ENCODE data around the gene PUM1. TPM values are rescaled to one million over a fixed set of nuclear protein-coding genes. Genes with fewer than 3 reads are reported as not detected.

The PUM1 gene
- polyA plus RNA-seq, 1 donor = 71.9 TPM

DNA sequence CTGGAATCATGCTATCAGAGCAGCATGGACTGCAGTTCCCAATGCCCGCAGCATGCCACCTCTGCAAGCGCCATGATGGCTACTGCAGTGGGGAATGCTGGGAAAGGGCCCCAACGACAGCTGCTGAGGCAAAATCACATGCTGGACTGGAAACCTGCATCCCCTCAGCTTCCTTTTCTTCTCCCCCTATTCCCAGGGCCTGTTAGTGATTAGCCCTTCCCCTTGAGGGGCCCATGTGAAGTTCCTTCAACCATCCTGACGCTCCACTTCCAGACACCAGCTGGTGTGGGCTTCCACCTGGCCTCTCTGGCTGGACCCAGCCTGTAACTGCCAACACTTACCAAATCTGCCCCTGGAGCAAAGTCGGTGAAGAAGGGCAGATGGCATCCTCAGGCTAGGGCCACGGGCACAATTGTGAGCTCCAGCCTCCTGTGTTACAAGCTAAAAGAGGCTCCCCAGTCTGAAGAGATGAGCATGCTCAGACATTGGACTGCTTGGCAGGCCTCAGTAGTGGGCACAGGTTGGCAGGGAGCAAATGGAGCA, 134.8 kb downstream of the PUM1 start:
- DNase-seq = no peak
- Histone ChIP-seq H3K9me3 (ENCODE audit: control insufficient read depth, low read depth, low read length) (no peaks in the 10 kb centered on the region), H3K27ac (ENCODE audit: low read length) (no peak overlapping the region), H3K27me3 (ENCODE audit: control insufficient read depth, insufficient read depth, low read length) (no peaks in the 10 kb centered on the region), H3K4me1 (ENCODE audit: control insufficient read depth, insufficient read depth, low read length) (no peaks in the 10 kb centered on the region), H3K4me3 (ENCODE audit: low read length) (no peak overlapping the region), H3K36me3 (ENCODE audit: control insufficient read depth, insufficient read depth, low read length) (peaks cover 28% of the 10 kb centered on the region)
- WGBS (ENCODE audit: insufficient coverage, low lambda C conversion rate) = no CpG with 5 or more reads among the region's 6 CpGs

DNA sequence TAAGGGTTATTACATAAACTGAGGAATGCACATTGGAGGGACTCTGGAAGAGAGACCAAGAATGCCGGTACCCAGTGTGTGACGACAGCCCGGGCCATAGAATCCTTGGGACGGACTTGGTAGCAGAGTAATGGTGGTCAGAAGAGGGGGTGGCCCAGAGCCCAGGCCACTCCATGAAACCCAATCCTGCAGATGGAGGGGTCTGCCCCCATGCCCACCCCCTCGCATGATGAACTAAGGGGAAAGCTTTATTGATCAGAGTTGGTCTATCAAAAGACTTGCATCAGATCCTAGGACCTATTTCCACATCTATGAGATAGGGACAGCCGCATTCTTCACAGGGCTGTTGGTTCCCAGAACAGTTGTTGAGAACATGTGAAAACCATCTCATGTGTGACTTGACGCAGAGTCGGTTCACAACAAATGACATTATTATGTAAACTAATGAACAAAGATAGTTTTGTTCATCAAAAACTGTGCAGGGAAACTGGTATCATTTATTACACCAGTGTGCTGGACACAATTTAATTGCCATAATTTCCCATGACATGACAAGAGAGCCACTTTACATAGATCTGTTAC, 135.5 kb downstream of the PUM1 start:
- Histone ChIP-seq H3K9me3 (ENCODE audit: control insufficient read depth, low read depth, low read length) (no peaks in the 10 kb centered on the region), H3K27me3 (ENCODE audit: control insufficient read depth, insufficient read depth, low read length) (no peaks in the 10 kb centered on the region), H3K4me3 (ENCODE audit: low read length) (no peak overlapping the region), H3K36me3 (ENCODE audit: control insufficient read depth, insufficient read depth, low read length) (peaks cover 23% of the 10 kb centered on the region), H3K4me1 (ENCODE audit: control insufficient read depth, insufficient read depth, low read length) (no peaks in the 10 kb centered on the region), H3K27ac (ENCODE audit: low read length) (no peak overlapping the region)
- 60% methylated on average over 2 of the region's 8 CpGs for WGBS (ENCODE audit: insufficient coverage, low lambda C conversion rate)
- no peak for DNase-seq

DNA sequence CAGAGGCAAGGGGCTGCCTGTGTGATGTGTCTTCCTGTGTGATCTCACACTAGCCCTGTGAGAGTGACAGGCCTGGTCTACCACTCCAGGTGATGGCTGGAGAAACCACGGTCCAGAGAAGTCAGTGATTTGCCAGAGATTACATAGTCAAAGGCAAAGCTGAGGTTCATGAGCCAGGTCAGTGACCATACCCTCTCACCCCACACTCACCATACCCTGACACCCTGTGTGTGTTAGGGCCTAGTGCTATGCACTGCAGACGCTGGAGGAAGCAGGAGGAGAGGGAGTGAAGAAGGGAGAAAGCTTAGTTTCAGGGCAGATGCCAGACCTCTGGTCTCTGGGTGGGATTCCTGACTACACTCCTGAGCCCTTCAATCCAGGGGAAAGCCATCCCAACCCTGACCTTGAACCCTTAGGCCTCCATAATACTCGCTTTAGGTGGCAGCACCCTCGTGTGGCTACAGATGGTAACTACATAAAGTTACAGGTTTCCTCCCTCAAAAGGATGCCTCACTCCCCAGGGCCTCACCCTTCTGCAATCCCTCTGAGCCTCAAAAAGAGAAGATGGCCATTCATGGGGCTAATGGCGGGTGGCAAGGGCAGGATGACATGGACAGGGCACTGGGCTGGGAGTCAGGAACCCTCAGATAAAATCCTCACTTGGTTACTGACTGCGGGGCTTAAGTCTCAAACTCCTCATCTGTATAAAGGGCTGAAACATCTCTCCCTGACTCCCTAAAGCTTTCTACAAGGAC, 136.2 kb downstream of the PUM1 start:
- WGBS (ENCODE audit: insufficient coverage, low lambda C conversion rate) = no CpG with 5 or more reads among the region's 6 CpGs
- DNase-seq = no peak
- Histone ChIP-seq H3K27ac (ENCODE audit: low read length) (no peak overlapping the region), H3K27me3 (ENCODE audit: control insufficient read depth, insufficient read depth, low read length) (no peaks in the 10 kb centered on the region), H3K36me3 (ENCODE audit: control insufficient read depth, insufficient read depth, low read length) (peaks cover 16% of the 10 kb centered on the region), H3K9me3 (ENCODE audit: control insufficient read depth, low read depth, low read length) (no peaks in the 10 kb centered on the region), H3K4me3 (ENCODE audit: low read length) (no peak overlapping the region), H3K4me1 (ENCODE audit: control insufficient read depth, insufficient read depth, low read length) (no peaks in the 10 kb centered on the region)

DNA sequence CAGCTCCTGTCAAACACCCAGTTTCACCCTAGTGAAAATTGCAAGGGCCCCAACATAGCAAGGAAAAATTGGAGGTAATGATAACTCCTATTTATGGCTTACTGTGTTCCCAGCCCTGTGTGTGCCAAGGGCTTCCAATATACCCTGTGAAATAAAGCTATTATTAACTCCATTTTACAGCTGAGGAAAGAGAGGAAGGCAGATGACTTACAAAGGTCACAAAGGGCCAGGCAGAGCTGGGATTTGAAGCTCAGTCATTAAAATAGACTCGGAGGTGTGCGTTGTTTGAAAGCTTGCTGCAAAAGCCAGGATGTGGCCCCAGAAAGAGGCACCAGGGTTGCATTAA, 136.8 kb downstream of the PUM1 start:
- no peak for DNase-seq
- no peaks in the 10 kb centered on the region for H3K9me3 ChIP-seq (ENCODE audit: control insufficient read depth, low read depth, low read length)
- no peak overlapping the region for H3K27ac ChIP-seq (ENCODE audit: low read length)
- H3K4me3 ChIP-seq (ENCODE audit: low read length) = no peak overlapping the region
- 100% methylated on average over 2 of the region's 2 CpGs for WGBS (ENCODE audit: insufficient coverage, low lambda C conversion rate)
- no peaks in the 10 kb centered on the region for H3K27me3 ChIP-seq (ENCODE audit: control insufficient read depth, insufficient read depth, low read length)
- peaks cover 10% of the 10 kb centered on the region for H3K36me3 ChIP-seq (ENCODE audit: control insufficient read depth, insufficient read depth, low read length)
- no peaks in the 10 kb centered on the region for H3K4me1 ChIP-seq (ENCODE audit: control insufficient read depth, insufficient read depth, low read length)

DNA sequence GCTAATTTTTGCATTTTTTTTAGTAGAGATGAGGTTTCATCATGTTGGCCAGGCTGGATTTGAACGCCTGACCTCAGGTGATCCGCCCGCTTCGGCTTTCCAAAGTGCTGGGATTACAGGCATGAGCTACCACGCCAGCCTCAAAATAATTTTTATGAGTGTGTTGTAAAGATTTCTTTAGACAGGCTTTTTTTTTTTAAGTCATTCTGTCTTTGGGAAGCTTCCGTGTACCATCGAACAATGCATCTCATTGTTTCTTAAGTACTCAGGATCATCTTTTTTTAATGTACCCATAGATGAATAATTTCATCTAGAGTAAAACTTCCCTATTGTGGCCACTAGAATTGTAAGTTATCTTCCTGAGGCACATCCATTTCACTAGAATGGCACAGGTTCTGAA, 137.3 kb downstream of the PUM1 start:
- WGBS (ENCODE audit: insufficient coverage, low lambda C conversion rate) = 75% methylated on average over 2 of the region's 7 CpGs

DNA sequence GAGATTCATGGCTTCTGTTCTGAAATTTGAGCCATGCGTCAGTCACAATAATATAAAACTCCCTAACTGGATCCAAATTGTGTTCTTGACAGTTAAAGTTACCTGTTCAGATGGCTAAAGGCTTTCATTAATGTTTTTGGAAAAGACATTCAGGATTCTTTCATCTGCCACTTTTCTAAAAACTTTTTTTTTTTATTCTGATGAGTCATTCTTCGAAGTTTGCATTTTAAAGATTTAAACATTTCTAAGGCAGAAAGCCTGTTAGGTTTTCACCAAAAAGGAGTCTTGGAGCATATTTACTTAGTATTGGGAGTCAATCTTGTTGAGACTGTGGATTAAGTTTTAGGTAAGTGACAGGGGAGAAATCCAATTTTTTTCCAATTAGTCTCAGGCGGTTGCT, 138.1 kb downstream of the PUM1 start:
- H3K27me3 ChIP-seq (ENCODE audit: control insufficient read depth, insufficient read depth, low read length) = no peaks in the 10 kb centered on the region
- H3K36me3 ChIP-seq (ENCODE audit: control insufficient read depth, insufficient read depth, low read length) = no peaks in the 10 kb centered on the region
- H3K9me3 ChIP-seq (ENCODE audit: control insufficient read depth, low read depth, low read length) = no peaks in the 10 kb centered on the region
- H3K27ac ChIP-seq (ENCODE audit: low read length) = no peak overlapping the region
- H3K4me1 ChIP-seq (ENCODE audit: control insufficient read depth, insufficient read depth, low read length) = no peaks in the 10 kb centered on the region
- WGBS (ENCODE audit: insufficient coverage, low lambda C conversion rate) = 83% methylated on average over 2 of the region's 3 CpGs
- H3K4me3 ChIP-seq (ENCODE audit: low read length) = no peak overlapping the region
- no peak for DNase-seq

More for the DNA sequence above, 137.3 kb downstream of the PUM1 start:
- no peak overlapping the region for H3K4me3 ChIP-seq (ENCODE audit: low read length)
- DNase-seq = no peak
- no peak overlapping the region for H3K27ac ChIP-seq (ENCODE audit: low read length)
- H3K4me1 ChIP-seq (ENCODE audit: control insufficient read depth, insufficient read depth, low read length) = no peaks in the 10 kb centered on the region
- H3K36me3 ChIP-seq (ENCODE audit: control insufficient read depth, insufficient read depth, low read length) = peaks cover 4% of the 10 kb centered on the region
- no peaks in the 10 kb centered on the region for H3K27me3 ChIP-seq (ENCODE audit: control insufficient read depth, insufficient read depth, low read length)
- no peaks in the 10 kb centered on the region for H3K9me3 ChIP-seq (ENCODE audit: control insufficient read depth, low read depth, low read length)

DNA sequence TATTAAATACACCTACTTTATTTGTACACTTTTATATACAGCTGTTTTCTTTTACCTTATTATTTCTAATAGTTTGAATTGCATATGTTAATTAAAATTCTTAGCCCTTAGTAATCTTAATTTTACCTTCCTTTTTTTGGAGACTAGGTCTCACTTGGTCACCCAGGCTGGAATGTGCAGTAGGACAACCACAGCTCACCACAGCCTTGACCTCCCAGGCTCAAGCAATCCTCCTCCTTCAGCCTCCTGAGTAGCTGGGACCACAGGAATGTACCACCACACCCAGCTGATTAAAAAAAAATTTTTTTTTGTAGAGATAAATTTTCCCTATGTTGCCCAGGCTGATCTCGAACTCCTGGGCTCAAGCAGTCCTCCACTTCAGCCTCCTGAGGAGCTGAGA, 141.9 kb downstream of the PUM1 start:
- 83% methylated on average over 1 of the region's 1 CpG for WGBS (ENCODE audit: insufficient coverage, low lambda C conversion rate)
- no peak overlapping the region for H3K4me3 ChIP-seq (ENCODE audit: low read length)
- no peak overlapping the region for H3K27ac ChIP-seq (ENCODE audit: low read length)
- DNase-seq = no peak
- H3K4me1 ChIP-seq (ENCODE audit: control insufficient read depth, insufficient read depth, low read length) = no peaks in the 10 kb centered on the region
- H3K27me3 ChIP-seq (ENCODE audit: control insufficient read depth, insufficient read depth, low read length) = no peaks in the 10 kb centered on the region
- H3K36me3 ChIP-seq (ENCODE audit: control insufficient read depth, insufficient read depth, low read length) = no peaks in the 10 kb centered on the region
- no peaks in the 10 kb centered on the region for H3K9me3 ChIP-seq (ENCODE audit: control insufficient read depth, low read depth, low read length)

DNA sequence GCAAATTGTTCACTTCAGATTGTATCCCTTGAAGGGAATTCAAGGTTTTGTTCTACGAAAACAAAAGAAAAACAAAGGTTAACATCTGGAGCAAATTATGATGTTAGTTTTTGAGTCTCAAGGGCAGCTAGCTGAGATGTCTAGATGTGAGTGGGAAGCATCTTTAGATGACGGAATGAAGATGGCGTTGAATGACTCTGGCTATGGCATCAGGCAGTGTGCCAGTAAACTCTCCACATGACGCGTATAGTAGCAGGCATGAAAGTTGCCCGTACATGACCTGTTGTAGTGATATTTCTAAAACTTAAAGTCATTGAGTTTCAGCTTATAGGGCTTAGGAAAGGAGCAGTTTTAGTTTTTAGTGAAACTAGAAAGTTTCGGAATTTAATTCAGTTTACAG, 144.7 kb downstream of the PUM1 start:
- WGBS (ENCODE audit: insufficient coverage, low lambda C conversion rate) = 84% methylated on average over 2 of the region's 7 CpGs
- H3K4me1 ChIP-seq (ENCODE audit: control insufficient read depth, insufficient read depth, low read length) = no peaks in the 10 kb centered on the region
- H3K9me3 ChIP-seq (ENCODE audit: control insufficient read depth, low read depth, low read length) = no peaks in the 10 kb centered on the region
- H3K36me3 ChIP-seq (ENCODE audit: control insufficient read depth, insufficient read depth, low read length) = no peaks in the 10 kb centered on the region
- H3K4me3 ChIP-seq (ENCODE audit: low read length) = no peak overlapping the region
- H3K27ac ChIP-seq (ENCODE audit: low read length) = no peak overlapping the region
- DNase-seq = no peak
- no peaks in the 10 kb centered on the region for H3K27me3 ChIP-seq (ENCODE audit: control insufficient read depth, insufficient read depth, low read length)

DNA sequence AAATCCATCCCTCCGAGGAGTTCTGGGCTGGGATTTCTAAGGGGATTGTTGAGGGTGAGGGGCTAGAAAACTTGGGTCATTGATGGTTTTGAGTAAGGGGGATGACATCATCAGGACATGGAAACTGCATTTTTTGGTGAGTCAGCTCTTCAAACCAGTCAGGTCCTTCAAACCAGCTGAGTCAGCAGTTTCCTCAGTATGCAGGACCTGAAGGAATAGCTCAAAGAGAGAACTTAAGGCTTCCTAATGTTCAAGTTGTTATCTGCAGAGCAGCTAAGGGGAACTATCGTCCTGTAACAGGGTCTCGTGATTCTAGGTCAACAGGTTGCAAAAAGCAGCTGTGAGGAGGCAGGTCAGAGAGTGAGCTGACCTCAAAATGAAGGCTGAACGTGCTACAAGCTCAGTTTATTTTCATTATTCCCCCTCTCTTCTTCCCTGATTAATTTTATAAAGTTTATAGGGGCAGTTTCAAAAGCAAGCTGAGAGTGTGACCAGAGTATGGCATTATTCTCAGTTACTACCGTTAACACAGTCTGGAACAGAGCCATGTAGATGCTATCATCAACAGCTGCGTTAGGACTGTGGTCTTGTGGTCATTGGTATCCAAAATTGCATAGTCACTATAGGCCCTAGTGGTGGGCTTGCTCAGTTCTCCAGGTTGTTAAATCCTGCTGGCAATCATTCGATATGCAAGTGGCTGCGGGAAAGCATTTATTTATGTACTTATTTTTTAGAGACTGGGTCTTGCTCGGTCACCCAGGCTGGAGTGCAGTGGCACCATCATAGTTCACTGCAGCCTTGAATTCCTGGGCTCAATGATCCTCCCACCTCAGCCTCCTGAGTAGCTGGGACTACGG, 146.3 kb downstream of the PUM1 start:
- no peaks in the 10 kb centered on the region for H3K9me3 ChIP-seq (ENCODE audit: control insufficient read depth, low read depth, low read length)
- no peaks in the 10 kb centered on the region for H3K36me3 ChIP-seq (ENCODE audit: control insufficient read depth, insufficient read depth, low read length)
- no peak overlapping the region for H3K27ac ChIP-seq (ENCODE audit: low read length)
- no peak overlapping the region for H3K4me3 ChIP-seq (ENCODE audit: low read length)
- no peaks in the 10 kb centered on the region for H3K4me1 ChIP-seq (ENCODE audit: control insufficient read depth, insufficient read depth, low read length)
- WGBS (ENCODE audit: insufficient coverage, low lambda C conversion rate) = no CpG with 5 or more reads among the region's 10 CpGs
- no peaks in the 10 kb centered on the region for H3K27me3 ChIP-seq (ENCODE audit: control insufficient read depth, insufficient read depth, low read length)
- no peak for DNase-seq

DNA sequence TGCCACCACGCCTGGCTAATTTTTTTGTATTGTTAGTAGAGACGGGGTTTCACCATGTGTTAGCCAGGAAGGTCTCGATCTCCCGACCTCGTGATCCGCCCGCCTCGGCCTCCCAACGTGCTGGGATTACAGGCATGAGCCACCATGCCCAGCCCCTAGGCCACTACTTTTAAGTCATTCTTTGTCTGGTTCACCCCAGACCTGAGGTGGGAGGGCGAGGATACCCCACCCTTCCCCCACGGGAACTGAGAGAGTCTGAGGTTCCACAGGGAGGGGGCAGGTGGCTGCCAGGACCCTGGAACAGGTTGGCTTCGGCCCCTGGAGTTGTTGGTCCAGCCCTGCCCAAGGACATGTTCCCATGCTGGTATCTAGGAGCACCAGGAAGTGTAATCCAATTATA, 149.2 kb downstream of the PUM1 start:
- no peaks in the 10 kb centered on the region for H3K36me3 ChIP-seq (ENCODE audit: control insufficient read depth, insufficient read depth, low read length)
- DNase-seq = no peak
- no peak overlapping the region for H3K4me3 ChIP-seq (ENCODE audit: low read length)
- H3K27ac ChIP-seq (ENCODE audit: low read length) = no peak overlapping the region
- no peaks in the 10 kb centered on the region for H3K27me3 ChIP-seq (ENCODE audit: control insufficient read depth, insufficient read depth, low read length)
- WGBS (ENCODE audit: insufficient coverage, low lambda C conversion rate) = 100% methylated on average over 1 of the region's 12 CpGs
- no peaks in the 10 kb centered on the region for H3K4me1 ChIP-seq (ENCODE audit: control insufficient read depth, insufficient read depth, low read length)
- no peaks in the 10 kb centered on the region for H3K9me3 ChIP-seq (ENCODE audit: control insufficient read depth, low read depth, low read length)
